Colonic mucosa (tissue), 4 donors: ENCODE measurements around the gene FAM50A. TPM values are rescaled to one million over a fixed set of nuclear protein-coding genes. Genes with fewer than 3 reads are reported as not detected.

ENCODE experiments used
- DNase-seq: peaks from one replicate; pipeline ENCODE4 v3.0.0-alpha.2; 2020
- H3K27ac ChIP-seq: fragments of 200-600 bp; one replicate; pipeline ENCODE4 v1.8.0; 2021
- H3K27me3 ChIP-seq: fragments of 200-600 bp; one replicate; pipeline ENCODE4 v1.8.0; 2021
- H3K36me3 ChIP-seq: fragments of 200-600 bp; one replicate; pipeline ENCODE4 v1.8.0; 2021
- H3K4me1 ChIP-seq: fragments of 200-600 bp; one replicate; pipeline ENCODE4 v1.8.0; 2021; ENCODE audit warnings: mild to moderate bottlenecking
- H3K4me3 ChIP-seq: fragments of 200-600 bp; one replicate; pipeline ENCODE4 v1.8.0; 2021
- H3K9ac ChIP-seq, 2 donors: one replicate each; pipeline ENCODE4 v1.7.0; 2013; ENCODE audit warnings: control low read depth in 2 of 2, low read depth in 2 of 2, low read length in 2 of 2
- H3K9me3 ChIP-seq: fragments of 200-600 bp; one replicate; pipeline ENCODE4 v1.8.0; 2021
- CTCF ChIP-seq: fragments of 200-600 bp; IDR thresholded peaks from one replicate; pipeline ENCODE4 v1.8.0; 2022; ENCODE audit warnings: antibody characterized with exemption, mild to moderate bottlenecking
- intact Hi-C: fragments of 100-400 bp; cut with DNase I; formaldehyde crosslinking; loops from one replicate; pipeline ENCODE4 v1.14.1; 2022
- total RNA-seq, 2 donors: library from RNA; stranded (reverse); fragmentation: NEBNext Ultra II Directional in 1 of 2; extraction: Animal tissue kit (Norgen Biotek cat#: 25700) in 1 of 2; gene quantifications; one replicate each; pipeline ENCODE4 v1.2.1, GENCODE V29; 2021
- donor health status: healthy.
- donor health status: DM: no; HTN: no; CAD: no.
- donor health status: DM: no; HTN: no; CAD: no.

FAM50A gene
- total RNA-seq, 2 donors from 2014 or later, result 41.9 to 60.1 TPM

DNA sequence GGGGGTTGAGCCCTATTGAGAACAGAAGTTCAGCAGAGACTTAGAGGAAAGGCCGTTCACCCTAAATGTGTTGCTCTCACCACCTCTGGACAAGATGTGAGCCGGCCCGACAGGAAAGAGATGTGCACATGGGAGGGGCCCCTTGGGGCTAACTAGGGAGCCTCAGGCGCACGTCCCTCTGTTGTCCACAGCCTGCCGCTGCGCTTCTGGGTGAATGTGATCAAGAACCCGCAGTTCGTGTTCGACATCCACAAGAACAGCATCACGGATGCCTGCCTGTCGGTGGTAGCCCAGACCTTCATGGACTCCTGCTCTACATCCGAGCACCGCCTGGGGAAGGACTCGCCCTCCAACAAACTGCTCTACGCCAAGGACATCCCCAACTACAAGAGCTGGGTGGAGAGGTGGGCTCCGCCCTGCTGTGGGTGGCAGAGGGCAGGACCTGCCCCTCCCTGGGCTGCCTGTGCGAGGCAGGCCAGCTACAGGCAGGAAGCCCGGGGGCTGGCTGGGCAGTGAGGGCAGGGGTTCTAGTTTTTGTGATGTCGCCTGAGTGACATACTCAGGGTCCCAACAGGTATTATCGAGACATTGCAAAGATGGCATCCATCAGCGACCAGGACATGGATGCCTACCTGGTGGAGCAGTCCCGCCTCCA is 27.1 kb downstream of the FAM50A start:
- Histone ChIP-seq H3K4me1 (no peaks in the 10 kb centered on the region), H3K36me3 (no peaks in the 10 kb centered on the region), H3K4me3 (no peak overlapping the region), H3K27me3 (no peaks in the 10 kb centered on the region), H3K27ac (no peak overlapping the region), H3K9me3 (no peaks in the 10 kb centered on the region), H3K9ac (no peak overlapping the region)
- intact Hi-C loops, result no loop called here
- TF ChIP-seq CTCF, result no peak
- no peak for DNase-seq

- TF ChIP-seq CTCF, result no peak
- Histone ChIP-seq H3K4me1 (no peaks in the 10 kb centered on the region), H3K9ac (no peak overlapping the region), H3K4me3 (no peak overlapping the region), H3K27me3 (no peaks in the 10 kb centered on the region), H3K36me3 (no peaks in the 10 kb centered on the region), H3K27ac (no peak overlapping the region), H3K9me3 (no peaks in the 10 kb centered on the region)
- intact Hi-C loops, result no loop called here
- no peak for DNase-seq
Measured at GRCh38 chrX:154471839-154472684, 28.1 kb downstream of the FAM50A start.

- intact Hi-C loops, result no loop called here
- TF ChIP-seq CTCF, result no peak
- Histone ChIP-seq H3K27ac (no peak overlapping the region), H3K9me3 (no peaks in the 10 kb centered on the region), H3K36me3 (no peaks in the 10 kb centered on the region), H3K4me1 (no peaks in the 10 kb centered on the region), H3K9ac (no peak overlapping the region), H3K4me3 (no peak overlapping the region), H3K27me3 (no peaks in the 10 kb centered on the region)
- DNase-seq, result no peak
Measured at GRCh38 chrX:154472685-154473632, 29.0 kb downstream of the FAM50A start.

DNA sequence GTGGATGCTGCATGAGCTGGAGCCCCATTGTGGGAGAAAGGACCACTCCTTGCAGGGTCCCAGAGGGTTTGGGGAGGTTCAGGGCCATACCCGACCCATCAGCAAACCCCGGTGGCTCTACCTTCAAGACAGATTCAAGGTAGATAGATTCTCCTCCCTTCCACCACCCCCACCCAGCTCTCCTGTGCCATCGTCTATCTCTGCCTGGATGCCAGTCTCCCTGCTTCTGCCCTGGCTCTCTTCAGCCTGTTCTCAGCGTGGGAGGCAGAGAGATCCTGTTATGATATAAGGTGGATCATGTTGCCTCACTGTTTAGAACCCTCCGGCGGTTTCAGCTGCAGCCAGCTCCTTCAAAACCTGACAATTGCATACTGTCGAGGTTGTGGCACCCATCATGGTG is 29.7 kb downstream of the FAM50A start:
- intact Hi-C loops, result no loop called here
- no peak overlapping the region for H3K9ac ChIP-seq
- no peak for DNase-seq

More for the DNA sequence above, 29.7 kb downstream of the FAM50A start:
- no peak for TF ChIP-seq CTCF
- Histone ChIP-seq H3K4me3 (no peak overlapping the region), H3K36me3 (no peaks in the 10 kb centered on the region), H3K4me1 (no peaks in the 10 kb centered on the region), H3K27me3 (no peaks in the 10 kb centered on the region), H3K9me3 (no peaks in the 10 kb centered on the region), H3K27ac (no peak overlapping the region)
